HG03354 (cell line): Measurements from ENCODE around the gene SERPINI2.
A peak's percentile ranks its signal among the peaks of the same experiment; 100 is the strongest.

Experiments used
- ATAC-seq: cut with Tn5 transposase; IDR thresholded peaks from one replicate; pipeline ENCODE4 v1.9.1; 2021; ENCODE audit warnings: mild to moderate bottlenecking; ENCODE audit not compliant: unreplicated experiment, poor library complexity, severe bottlenecking

The SERPINI2 gene, protein sequence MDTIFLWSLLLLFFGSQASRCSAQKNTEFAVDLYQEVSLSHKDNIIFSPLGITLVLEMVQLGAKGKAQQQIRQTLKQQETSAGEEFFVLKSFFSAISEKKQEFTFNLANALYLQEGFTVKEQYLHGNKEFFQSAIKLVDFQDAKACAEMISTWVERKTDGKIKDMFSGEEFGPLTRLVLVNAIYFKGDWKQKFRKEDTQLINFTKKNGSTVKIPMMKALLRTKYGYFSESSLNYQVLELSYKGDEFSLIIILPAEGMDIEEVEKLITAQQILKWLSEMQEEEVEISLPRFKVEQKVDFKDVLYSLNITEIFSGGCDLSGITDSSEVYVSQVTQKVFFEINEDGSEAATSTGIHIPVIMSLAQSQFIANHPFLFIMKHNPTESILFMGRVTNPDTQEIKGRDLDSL

GRCh38 chr3:167473863-167474262 is at the start of gene SERPINI2:
Gene SERPINI2 (minus strand): TSS chr3:167474042. CDS start chr3:167471834, 2,208 bp downstream.
- no peak for ATAC-seq

GRCh38 chr3:167521006-167521355 is 47.1 kb upstream of the SERPINI2 start:
- no peak for ATAC-seq

DNA sequence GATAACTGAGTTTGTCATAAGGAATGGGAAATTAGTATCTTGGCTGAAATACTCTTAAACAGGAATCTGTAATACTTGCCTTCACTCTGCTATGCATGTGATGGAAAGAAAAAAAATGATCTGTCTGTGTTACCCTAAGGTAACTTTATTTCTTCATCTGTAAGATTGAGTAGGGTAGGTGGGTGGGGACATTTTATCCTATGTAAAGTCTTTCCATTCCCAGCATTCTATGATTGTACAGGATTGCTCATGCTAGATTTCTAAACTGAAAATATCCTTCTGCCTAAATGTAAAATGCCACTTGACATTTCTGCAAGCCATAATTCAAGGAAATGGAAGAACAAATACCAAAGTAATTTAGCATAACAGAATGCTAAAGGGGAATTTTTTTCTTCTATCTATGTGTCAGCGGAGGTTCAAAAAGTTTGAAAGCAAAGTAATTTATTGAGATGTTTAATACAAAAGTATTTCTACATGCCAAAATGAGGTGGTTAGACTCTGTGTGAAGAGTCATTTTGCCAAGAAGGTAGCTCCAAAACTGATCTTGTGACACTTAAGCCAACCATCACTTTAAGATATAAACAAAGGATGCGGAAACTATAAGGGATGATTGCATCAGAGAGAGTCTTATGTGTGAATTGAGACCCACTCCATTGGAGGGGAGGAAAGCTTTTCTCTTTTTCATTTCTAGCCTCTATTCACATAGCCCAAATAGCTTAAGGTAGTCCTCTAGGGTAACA is 46.6 kb upstream of the SERPINI2 start:
- ATAC-seq, result no peak

GRCh38 chr3:167507954-167508353 is 34.1 kb upstream of the SERPINI2 start:
- no peak for ATAC-seq

DNA sequence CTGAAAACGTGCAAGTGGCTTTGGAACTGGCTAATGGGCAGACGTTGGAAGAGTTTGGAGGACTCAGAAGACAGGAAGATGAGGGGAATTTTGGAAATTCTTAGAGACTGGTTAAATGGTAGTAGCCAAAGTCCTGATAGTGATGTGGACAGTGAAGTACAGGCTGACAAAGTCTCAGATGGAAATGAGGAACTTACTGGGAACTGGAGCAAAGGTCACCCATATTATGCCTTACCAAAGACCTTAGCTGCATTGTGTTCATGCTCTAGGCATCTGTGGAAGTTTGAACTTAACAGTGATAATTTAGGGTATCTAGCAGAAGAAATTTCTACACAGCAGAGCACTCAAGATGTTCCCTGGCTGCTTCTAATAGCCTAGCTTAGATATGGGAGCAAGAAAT is 28.6 kb upstream of the SERPINI2 start:
- ATAC-seq, result no peak

DNA sequence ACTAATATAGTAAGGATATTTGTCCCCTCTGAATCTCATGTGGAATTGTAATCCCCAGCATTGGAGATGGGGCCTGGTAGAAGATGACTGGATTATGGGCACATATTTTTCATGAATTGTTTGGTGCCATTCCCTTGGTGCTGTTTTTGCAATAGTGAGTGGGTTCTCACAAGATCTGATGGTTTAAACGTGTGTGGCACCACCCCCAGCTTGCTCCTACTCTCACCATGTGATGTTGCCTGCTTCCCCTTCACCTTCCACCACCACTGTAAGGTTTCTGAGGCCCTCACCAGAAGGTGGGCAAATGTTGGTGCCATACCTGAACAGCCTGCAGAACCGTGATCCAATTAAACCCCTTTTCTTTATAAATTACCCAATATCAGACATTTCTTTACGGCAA is 28.1 kb upstream of the SERPINI2 start:
- ATAC-seq, result no peak

DNA sequence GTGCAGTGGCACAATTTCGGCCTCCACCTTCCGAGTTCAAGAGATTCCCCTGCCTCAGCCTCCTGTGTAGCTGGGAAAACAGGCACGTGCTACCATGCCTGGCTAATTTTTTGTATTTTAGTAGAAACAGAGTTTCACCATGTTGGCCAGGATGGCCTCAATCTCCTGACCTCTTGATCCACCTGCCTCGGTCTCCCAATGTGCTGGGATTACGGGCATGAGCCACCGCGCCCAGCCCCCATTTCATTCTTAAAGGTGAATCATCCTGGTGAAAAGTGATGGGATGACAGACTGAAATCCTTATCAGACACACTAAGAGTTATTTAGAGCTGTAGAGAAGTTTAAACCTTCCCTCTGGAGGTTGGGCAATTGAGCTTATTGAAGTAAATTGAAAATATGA is 24.1 kb upstream of the SERPINI2 start:
- no peak for ATAC-seq

GRCh38 chr3:167493244-167493643 is 19.4 kb upstream of the SERPINI2 start:
- peak; percentile 54 for ATAC-seq

GRCh38 chr3:167491621-167492020 is 17.8 kb upstream of the SERPINI2 start:
- ATAC-seq, result no peak

GRCh38 chr3:167489571-167489970 is 15.7 kb upstream of the SERPINI2 start:
- no peak for ATAC-seq

DNA sequence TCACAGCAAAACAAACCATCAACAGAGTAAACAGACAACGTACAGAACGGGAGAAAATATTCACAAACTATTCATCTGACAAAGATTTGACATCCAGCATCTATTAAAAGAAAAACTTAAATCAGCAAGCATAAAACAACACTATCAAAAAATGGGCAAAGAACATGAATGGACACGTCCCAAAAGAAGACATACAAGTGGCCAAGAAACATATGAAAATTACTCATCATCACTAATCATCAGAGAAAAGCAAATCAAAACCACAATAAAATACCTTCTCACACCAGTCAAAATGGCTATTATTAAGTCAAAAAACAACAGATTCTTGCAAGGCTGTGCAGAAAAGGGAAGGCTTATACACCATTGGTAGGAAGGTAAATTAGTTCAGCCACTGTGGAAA is 13.7 kb upstream of the SERPINI2 start:
- ATAC-seq, result no peak

DNA sequence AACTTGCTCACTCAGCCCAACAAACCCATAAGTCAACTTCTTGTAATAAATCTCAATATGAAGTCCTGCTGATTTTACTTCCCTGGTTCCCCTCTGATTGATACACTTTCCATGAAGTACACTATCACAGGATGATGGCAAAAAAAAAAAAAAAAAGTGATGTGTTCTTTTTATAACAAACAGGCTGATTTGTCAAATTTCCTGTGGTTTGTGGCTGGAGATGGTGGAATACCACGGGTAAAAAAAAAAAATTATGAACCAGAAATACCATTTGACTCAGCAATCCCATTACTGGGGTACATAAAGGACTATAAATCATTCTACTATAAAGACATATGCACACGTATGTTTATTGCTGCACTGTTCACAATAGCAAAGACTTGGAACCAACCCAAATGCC is 10.7 kb upstream of the SERPINI2 start:
- ATAC-seq, result no peak

DNA sequence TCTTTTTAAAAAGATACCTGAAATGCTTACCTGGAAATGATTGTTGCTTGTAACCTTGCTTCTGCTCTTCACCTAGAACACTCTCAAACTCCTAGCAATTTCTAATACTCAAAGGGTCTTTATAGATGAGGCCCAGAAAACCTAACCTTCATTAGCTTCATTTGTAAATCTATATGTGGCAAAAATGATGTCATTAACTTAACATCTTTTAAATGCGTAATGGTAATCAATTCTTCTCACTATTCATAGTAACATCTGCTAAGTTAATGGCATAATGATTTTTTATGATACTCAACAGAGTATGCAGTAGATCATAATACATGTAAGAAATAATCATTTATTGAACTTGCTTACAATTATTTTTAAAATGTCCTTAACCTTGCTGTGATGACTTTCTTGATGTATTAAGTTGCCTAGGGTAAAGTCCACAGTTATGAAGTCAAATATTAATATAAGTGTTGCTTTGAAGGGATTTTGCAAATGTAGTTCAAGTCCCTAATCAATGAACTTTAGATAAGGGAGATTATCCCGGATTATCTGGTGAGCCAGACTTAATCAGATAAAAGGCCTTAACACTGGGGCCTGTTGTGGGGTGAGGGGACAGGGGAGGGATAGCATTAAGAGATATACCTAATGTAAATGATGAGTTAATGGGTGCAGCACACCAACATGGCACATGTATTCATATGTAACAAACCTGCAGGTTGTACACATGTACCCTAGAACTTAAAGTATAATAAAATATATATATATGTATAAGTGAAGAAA is 10.1 kb upstream of the SERPINI2 start:
- no peak for ATAC-seq

DNA sequence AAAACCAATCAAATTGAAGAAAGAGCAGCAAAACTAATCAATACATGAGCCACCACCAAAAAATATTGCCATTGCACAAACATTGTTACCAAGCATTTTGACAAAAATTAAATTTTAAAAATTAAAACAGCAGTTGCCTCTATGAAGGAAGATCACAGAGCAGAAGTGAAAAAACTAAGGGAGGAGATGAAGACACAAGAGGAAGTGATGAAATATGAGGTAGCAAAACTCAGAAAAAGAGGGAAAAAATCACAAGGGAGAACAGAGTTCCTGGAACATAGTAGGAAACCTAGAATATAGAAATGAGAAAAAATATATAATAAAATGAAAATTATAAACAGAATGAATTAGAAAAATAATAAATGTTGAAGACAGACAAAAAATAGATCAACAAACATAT is 7.3 kb upstream of the SERPINI2 start:
- ATAC-seq, result no peak

DNA sequence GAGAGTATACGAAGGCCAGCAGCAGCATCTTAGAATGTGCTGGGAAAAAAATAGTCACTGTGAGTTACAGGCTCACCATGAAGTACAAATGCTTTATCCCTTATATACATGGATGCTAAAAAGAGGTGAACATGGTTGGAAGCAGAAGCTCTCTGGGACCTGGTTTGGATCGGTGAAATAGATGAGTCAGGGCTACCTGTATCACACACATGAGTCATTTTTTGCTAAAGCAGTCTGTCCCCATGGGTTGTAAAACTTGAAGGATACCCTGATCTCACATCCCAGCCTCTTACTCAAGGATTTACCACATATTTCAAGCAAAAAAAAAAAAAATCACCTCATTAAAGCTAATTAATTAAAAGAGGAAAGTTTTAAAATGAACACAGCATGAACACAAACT is 6.9 kb upstream of the SERPINI2 start:
- no peak for ATAC-seq

- ATAC-seq, result no peak
Observed at GRCh38 chr3:167469381-167469780, 4.5 kb downstream of the SERPINI2 start.

DNA sequence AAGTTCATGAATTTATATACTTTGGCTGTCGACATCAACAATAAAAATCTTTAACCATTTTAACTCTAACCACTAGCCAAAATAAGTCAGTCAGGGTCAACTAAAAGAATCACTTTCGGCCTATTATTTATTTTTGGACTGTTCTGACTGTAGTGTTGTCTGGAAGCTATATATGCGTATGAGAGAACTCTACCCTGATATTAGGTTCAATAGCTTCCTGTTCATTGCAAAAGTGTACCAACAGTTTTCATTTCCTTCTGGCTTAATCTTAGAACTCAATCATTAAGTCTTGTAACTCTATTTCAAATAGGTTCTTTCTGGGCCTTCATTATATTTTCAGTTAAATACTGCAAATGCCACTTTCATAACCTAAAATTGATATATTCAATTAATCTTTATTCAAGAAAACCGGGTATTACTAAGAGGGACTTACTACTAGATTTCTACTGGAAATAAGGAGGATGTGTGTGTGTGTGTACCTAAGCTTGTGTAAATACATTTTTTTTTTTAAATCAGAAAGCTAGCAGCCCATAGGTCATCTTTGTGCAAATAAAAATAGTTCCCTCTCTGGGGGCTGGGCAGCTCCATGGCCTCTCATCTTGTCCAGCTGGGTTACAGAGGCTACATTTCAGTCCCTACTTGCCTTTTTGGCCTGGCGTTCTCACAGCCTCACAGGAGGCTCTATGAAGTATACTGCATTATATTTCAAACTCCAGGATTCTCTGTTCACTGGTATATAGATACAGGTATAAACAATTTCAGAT is 5.8 kb downstream of the SERPINI2 start:
- no peak for ATAC-seq

GRCh38 chr3:167466966-167467365 is 6.9 kb downstream of the SERPINI2 start:
- no peak for ATAC-seq

DNA sequence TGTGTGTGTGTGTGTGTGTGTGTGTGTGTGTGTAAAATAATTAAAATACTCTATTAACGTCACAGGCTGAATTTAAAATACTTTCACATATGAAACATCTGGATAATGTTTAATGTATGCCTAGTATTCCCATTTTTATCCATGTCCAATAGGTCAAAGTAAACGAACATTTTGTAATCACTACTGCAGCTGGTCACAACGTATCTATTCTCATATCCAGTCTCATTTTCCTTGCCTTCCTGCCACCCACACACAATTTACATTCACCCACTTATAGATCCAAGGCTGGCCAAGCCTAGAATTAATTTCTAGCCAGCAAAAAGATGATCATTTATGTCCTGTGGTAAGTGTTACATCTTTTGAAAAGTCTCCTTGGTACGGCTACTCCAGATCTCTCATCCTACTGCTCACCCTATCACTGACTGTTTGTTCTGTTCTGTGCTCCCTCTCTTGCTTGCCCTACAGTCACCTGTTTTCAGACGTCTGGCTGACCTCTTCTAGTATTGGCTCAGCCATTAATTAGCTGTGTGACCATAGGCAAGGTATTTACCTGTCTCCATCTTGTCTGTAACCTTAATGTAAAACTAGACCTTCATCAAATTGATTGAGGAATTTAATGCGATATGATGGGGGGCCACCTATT is 17.6 kb downstream of the SERPINI2 start:
- no peak for ATAC-seq
